GM21529 (cell line): ENCODE results near the gene ADORA1.

Source experiments
- ATAC-seq: cut with Tn5 transposase; IDR thresholded peaks from one replicate; pipeline ENCODE4 v1.9.1; 2021; ENCODE audit not compliant: unreplicated experiment

Gene ADORA1

DNA sequence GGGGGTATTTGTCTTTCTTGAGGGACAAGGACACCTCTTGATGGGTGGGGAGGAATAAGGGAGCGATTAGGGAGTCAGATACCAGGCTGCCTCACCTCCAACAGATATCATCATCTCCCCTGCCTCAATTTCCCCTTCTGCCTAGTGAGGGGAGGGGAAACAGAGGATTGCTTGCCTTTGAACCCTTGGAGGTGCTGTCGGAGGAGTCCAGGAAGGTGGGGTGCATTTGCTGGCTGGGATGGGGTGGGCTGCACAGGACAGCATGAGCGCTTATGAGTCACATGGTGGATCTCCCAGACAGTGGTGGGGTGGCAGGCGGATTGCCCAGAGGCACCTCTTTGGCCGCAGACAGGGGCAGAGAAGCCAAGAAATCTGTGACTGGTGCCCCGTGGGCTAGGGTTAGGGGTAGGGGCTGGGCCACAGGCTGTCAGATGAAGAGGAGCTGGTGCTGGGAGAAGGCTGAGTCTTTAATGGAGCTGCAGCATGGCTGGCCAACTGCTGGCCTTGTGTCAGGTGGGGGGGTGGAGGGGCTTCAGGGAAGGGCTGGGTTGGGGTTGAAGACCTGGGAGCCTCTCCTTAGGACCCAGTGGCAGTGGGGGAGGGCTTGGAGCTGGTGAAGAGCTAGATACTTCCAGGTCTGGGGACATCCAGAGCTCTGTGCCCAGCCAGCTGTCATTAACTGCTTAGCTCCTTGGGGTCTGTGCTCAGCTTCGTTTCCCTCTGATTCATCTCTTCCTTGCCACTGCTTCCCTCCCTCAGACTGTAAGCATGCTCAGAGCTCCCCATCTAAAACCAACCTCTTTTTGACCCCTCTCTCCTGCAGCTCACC is 7.0 kb upstream of the ADORA1 start:
- ATAC-seq = no peak

GRCh38 chr1:203121186-203122015 is 6.1 kb upstream of the ADORA1 start:
- ATAC-seq = no peak

DNA sequence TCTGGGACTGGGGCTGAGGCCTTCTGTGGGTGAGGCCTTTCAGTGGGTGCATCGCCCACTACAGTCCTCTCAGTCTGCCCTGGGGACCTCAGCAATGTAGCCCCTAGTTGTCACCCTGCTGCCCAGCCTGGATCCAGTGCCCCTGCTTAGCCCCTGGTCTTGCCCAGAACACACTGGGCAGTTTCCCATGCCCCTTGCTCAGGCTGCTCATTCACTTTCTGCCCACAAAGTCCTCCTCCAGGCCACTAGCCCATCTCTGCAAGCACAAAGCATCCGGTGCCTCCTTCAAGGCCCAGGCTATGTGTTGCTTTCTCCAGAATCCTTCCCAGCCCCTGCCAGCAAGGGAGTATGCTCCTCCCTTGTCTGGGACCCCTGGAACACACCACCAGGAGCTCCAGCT is 5.4 kb upstream of the ADORA1 start:
- no peak for ATAC-seq

DNA sequence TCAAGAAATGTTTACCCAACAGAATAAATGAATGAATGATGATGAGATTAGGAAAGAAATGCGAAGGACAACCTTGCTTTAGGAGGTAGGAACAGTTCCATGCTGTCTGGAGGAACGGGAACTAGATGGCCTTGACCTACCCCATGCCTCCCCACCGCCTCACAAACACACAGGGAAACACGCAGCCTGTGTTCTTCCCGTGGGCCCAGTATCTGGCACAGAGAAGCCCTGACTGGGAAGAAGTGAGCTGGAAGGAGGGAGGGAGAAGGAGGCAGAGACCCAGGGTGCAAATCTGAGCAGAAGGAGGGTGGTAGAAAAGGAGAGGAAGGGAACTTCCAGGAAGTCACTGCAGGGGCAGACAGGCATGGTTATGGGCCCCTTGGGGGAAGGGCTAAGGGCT is 3.5 kb upstream of the ADORA1 start:
- ATAC-seq = no peak

DNA sequence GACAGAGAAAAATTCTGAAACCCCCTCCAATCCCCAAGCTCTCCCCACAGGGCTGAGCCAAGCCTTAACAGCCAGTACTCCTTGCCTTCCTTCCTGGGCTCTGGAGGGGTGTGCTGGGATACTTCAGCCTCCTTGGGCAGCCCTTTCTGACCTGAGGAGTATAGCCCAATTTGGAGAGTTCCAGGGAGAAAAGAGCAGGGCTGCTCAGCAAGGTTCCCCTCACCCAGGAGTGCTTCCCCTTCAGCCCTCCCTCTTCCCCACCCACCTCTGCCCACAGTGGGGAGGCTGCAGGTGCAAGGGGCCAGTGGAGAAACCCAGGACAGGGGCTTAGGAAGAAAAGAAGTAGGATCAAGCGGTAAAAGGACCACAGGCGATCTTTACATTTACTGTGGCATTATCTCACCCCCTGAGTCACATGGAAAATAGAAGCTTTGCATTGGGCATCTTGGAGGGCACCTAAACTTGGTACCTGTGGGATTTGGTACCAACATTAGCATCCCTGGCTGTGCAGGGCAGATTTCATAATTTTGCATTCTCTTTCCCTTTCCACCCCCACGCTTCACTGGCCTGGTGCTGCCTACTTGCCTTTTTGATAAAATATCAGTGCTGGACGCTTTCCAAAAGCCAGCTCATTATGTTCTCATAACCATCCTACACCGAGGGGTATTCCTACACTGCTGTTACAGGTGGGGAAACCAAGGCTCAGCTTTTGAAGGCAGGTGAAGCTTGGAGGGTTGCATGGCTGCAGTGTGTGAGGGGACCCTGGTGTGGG is 2.8 kb upstream of the ADORA1 start:
- ATAC-seq = no peak

- no peak for ATAC-seq
These were observed 1.2 kb upstream of the ADORA1 start for GRCh38 chr1:203126151-203126865.

DNA sequence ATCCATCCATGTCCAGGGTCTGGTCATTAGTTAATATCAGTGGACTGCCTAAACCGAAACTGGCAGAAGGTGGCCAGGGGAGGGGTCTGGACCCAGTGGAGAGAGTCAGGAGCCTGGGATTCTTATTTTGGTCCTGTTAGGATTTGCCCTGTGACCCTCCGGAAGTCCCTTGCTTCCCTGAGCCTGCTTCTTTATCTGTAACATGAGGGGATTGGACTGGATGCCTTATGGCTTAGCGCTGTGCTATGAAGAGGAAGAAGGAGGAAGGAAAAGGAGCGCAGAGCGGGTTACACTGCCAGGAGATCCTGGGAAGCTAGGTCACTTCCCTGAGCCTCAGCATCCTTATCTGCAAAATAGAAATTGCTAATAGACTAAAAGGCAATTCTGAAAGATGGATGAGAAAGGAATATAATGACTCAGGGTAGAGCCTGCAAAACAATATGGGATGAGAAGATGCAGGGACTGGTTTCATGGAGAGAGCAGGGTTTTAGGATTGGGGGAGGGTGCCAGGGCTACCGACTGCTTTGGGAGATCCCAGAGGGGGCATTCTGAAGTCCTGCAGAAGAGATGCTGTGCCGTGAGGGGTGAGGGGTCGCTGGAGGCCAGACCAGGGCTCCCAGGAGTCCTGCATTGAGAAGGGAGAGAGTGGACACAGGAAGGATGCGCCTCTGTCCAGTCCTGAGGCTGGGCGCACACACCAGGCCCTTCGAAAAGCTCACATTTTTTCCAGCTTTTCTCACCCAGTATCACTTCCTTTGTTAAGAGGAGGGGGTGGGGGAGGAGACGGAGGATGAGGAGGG is 460 bp upstream of the ADORA1 start:
- ATAC-seq = no peak

DNA sequence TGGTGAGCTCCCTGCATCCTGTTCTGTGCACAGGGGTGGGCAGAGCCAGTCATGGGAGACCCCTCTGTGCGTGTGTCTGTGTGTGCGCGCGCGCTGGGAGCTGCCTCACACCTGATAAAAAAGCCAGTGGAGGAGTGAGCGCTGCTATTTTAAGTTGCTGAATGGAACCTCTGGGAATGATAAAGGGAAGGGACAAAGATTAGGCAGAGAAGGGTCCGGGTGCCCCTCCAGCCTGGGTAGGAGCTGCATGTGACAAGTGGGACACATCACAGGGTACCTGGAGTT is 847 bp downstream of the ADORA1 start:
- no peak for ATAC-seq

DNA sequence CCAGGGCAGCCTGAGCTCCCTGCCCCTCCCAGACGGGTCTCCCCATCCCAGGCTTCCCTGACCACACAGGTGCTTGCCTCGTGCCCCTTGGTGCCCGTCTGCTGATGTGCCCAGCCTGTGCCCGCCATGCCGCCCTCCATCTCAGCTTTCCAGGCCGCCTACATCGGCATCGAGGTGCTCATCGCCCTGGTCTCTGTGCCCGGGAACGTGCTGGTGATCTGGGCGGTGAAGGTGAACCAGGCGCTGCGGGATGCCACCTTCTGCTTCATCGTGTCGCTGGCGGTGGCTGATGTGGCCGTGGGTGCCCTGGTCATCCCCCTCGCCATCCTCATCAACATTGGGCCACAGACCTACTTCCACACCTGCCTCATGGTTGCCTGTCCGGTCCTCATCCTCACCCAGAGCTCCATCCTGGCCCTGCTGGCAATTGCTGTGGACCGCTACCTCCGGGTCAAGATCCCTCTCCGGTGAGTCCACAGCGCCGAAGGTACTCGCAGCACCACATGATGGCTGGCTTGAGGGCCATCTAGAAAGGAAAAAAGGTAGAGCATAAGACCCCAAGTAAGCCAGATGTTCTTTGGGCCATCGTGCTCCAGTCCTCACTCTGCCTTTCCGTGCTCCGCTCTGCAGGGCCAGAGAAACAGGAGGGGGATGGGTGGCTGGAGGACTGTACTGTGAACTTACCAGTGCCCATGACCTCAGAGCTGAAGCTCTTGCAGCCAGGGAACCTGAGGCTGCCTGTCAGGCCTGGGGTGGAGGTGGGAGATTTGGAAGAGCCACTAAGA is 1.4 kb downstream of the ADORA1 start:
- ATAC-seq = no peak

DNA sequence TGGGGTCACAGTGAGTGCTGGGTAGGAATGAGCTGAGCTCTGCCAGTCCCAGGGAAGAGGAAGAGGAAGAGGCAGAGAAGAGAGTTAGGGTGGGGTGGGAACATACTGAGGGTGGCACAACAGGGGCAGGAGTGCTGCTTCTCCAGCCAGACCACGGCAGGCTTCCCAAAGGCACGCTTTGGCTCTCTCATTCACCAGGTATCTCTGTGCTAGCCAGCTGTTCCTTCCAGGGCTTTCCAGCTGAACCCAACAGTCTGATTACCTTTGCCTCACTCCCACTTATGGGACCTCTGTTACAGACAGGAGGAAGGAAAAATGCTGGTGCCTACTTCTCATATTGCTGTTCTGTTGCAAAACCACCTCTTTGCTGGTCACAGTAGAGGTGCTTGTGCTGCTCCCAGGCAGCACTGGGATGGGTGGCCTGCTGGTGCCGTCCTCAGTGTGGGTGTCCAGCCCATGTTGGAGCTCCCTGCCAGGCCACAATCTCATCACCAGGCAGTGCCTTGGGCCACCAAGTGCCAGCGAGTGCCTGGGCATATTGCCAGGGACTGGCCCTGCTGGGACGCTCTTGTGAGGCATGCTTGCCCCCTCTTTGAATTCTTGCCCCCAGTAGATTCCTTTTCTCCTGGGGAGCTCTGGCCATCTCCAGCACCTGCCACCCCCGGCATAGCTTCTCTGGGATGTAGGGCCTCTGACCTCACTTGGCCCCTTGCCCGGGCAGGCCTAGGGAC is 2.1 kb downstream of the ADORA1 start:
- ATAC-seq = no peak

GRCh38 chr1:203130358-203130985 is 2.9 kb downstream of the ADORA1 start:
- ATAC-seq = no peak

GRCh38 chr1:203131548-203132200 is 4.1 kb downstream of the ADORA1 start:
- no peak for ATAC-seq

GRCh38 chr1:203133970-203134725 is 6.6 kb downstream of the ADORA1 start:
- ATAC-seq = no peak

- no peak for ATAC-seq
These were observed 8.2 kb downstream of the ADORA1 start for GRCh38 chr1:203135636-203136305.

DNA sequence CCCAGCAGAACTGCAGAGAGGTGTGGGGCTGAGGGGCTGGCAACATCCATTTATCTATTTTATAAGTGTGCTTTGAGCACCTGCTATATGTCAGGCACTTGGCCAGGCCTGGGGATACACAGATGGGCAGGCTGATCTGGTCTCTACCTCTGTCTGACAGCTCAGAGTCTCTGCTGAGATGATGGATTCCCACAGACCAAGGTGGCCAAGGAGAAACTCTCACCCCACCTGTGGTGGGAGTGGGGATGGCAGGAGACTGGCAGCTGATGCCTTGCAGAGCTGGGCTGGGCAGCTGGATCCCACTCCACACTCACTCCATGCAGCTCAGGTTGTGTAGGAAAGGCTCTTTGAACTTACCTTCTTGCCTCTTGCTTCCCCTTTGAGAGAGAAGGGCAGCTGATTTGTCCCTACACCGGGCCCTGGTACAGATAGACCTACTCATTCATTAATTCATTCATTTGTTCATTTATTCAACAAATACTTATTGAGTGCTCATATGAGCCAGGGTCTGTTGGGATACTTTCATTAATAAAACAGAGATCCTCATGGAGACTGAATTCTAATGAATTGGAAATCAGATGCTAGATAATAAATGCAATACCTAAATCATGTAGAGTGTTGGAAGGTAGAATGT is 9.0 kb downstream of the ADORA1 start:
- ATAC-seq = no peak

- no peak for ATAC-seq
These were observed 9.8 kb downstream of the ADORA1 start for GRCh38 chr1:203137324-203137723.
